GM10248 (cell line): ENCODE data around the gene PLCD1.

Experiments used
- CTCF ChIA-PET: fragments of 300-600 bp; sonication (Branson Sonifier 250); formaldehyde crosslinking; extraction: SDS; loops from one replicate; lab custom pipeline; 2021; ENCODE audit warnings: antibody characterized with exemption; lab: Yijun Ruan, JAX
- POLR2A ChIA-PET: fragments of 350-650 bp; sonication (Branson Sonifier 250); formaldehyde crosslinking; extraction: SDS; loops from one replicate; lab custom pipeline; 2020; ENCODE audit warnings: antibody characterized with exemption; lab: Yijun Ruan, JAX
- DNase-seq: peaks from one replicate; pipeline ENCODE4 v3.0.0; 2012; ENCODE audit errors: extremely low spot score
- TF ChIP-seq, protein P1 (sequence below): IDR thresholded peaks from 2 replicates; pipeline ENCODE4 v1.5.1; 2012; ENCODE audit warnings: mild to moderate bottlenecking, low read depth; ENCODE audit errors: extremely low read depth, missing control alignments, control extremely low read depth

PLCD1 gene

DNA sequence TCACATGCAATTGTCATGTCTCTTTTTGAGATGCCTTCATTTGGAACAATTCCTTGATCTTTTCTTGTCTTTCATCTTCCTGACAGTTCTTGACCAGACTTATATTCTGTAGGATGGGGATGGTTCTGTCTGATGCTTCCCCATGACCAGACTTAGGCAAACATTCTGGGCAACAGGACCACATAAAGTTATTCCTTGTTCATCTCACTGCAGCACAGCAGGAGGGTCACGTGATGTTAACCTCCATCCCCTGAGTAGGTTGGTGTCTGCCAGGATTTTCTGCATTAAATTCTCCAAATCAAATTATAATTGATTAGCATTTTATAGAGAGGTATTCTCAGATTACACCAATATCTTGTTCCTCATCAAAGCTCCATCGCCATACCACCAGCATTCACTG, 17.4 kb upstream of the PLCD1 start:
- POLR2A ChIA-PET, result no interaction called here
- TF ChIP-seq, protein P1, sequence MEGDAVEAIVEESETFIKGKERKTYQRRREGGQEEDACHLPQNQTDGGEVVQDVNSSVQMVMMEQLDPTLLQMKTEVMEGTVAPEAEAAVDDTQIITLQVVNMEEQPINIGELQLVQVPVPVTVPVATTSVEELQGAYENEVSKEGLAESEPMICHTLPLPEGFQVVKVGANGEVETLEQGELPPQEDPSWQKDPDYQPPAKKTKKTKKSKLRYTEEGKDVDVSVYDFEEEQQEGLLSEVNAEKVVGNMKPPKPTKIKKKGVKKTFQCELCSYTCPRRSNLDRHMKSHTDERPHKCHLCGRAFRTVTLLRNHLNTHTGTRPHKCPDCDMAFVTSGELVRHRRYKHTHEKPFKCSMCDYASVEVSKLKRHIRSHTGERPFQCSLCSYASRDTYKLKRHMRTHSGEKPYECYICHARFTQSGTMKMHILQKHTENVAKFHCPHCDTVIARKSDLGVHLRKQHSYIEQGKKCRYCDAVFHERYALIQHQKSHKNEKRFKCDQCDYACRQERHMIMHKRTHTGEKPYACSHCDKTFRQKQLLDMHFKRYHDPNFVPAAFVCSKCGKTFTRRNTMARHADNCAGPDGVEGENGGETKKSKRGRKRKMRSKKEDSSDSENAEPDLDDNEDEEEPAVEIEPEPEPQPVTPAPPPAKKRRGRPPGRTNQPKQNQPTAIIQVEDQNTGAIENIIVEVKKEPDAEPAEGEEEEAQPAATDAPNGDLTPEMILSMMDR, result no peak
- CTCF ChIA-PET, result no interaction called here
- no peak for DNase-seq

DNA sequence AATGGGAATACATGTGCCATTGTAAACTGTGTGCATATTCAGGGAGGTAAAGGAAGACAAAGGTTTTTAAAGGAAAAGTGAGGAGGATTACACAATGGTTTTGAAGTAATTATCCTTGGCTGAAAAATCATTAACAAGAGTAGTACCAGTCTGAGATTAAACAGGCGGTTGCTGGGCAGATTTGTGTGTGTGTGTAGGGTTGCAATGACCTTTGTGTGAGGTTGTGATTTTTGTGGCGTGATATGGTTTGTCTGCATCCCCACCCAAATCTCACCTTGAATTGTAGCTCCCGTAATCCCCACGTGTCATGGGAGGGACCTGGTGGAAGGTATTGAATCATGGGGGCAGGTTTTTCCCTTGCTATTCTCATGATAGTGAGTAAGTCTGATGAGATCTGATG, 16.6 kb upstream of the PLCD1 start:
- POLR2A ChIA-PET, result no interaction called here
- no peak for DNase-seq
- CTCF ChIA-PET, result no interaction called here
- TF ChIP-seq, protein P1, result no peak

DNA sequence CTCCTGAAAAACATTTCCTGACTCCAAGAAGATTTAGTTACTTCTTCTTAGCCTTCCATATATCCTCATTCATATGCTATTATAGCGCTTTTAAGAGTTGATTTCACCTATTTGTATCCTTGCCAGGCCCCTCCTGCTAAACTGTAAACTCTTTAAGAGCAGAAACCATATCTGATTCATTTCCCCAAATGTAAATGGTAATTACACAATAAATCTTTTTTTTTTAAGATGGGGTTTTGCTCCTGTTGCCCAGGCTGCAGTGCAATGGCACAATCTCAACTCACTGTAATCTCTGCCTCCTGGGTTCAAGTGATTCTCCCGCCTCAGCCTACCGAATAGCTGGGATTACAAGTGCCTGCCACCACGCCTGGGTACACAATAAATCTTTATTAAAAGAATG, 14.0 kb upstream of the PLCD1 start:
- POLR2A ChIA-PET, result no interaction called here
- CTCF ChIA-PET, result interaction anchor here (1.4 kb wide), 1 partner anchor 64 kb away, joined by 5 read pairs; no protein-coding TSS in a partner anchor
- TF ChIP-seq, protein P1, result no peak
- DNase-seq, result no peak

DNA sequence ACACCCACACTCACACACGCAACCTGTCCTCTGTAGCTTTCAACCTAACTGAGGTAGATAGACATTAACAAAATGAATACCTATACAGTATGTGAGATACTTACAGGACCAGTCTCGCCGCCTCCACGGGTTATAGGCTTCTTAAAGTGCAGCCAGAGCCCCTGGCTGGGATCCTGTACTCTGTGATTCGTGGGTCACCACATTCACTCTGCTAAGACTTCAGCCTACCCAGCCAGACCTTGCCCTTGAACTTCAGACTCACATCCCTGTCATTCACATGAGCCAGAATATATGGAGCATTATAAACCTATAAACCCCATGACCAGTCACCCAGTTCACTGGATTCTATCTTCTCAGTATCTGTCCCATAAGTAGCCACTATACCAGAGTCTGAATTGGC, 11.0 kb upstream of the PLCD1 start:
- no peak for DNase-seq
- POLR2A ChIA-PET, result no interaction called here
- TF ChIP-seq, protein P1, result no peak
- CTCF ChIA-PET, result interaction anchor here (1.0 to 2.4 kb wide), 4 partner anchors 10 to 66 kb away, joined by 3 to 11 read pairs (median 4); no protein-coding TSS in a partner anchor

DNA sequence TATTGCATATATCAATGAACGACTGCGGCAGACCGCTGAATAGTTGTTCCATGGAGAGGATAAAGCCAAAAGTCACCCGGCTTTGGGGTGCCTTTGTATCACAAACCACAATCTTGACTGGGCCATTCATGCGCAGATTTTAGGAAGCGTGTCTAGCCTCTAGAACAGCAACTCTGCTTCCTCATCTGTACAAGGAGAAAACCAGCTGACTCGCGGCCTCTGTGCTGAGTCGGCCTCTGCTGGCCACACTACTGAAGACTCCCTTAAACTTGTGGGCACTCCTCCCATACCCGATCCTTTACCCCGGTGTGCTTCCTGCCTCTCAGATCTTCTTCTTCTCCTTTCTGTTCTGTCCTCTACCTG, 10.4 kb upstream of the PLCD1 start:
- TF ChIP-seq, protein P1, result peak; percentile 45
- CTCF ChIA-PET, result interaction anchor here (1.0 to 2.4 kb wide), 3 partner anchors 22 to 66 kb away, joined by 4 to 11 read pairs (median 5); no protein-coding TSS in a partner anchor
- POLR2A ChIA-PET, result no interaction called here
- peak; percentile 56 for DNase-seq

DNA sequence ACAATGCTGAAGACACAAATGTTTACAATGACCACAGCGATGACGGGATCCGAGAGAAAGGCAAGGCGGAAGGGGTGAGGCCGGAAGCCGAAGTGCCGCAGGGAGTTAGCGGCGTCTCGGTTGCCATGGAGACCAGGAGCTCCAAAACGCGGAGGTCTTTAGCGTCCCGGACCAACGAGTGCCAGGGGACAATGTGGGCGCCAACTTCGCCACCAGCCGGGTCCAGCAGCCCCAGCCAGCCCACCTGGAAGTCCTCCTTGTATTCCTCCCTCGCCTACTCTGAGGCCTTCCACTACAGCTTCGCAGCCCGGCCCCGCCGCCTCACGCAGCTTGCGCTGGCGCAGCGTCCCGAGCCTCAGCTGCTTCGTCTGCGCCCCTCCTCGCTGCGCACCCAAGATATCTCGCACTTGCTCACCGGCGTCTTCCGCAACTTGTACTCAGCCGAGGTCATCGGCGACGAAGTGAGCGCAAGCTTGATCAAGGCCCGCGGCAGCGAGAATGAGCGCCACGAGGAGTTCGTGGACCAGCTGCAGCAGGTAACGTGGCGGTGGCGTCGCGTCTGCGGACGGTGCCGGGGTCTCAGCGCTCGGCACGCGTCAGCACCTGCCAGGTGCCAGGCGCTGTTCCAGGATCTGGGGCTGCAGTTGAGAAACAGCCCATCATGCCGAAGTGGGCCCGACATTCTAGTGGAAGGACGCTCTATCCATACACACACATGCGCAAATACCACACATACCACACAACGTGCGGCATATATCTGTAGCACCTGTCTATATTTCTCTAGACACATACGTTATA, 9.9 kb upstream of the PLCD1 start, which contains the start of gene DLEC1:
Gene DLEC1, plus strand, starts transcription at position 108 of the 798 bp plus-strand sequence. Its CDS starts 18 bp downstream, at position 126.
- CTCF ChIA-PET, result interaction anchor here (1.0 to 2.4 kb wide), 4 partner anchors 23 to 441 kb away, joined by 3 to 11 read pairs (median 4); no protein-coding TSS in a partner anchor
- TF ChIP-seq, protein P1, result no peak
- POLR2A ChIA-PET, result interaction anchor here (0.6 kb wide), 1 partner anchor 11 kb away, joined by 3 read pairs; no protein-coding TSS in a partner anchor
- DNase-seq, result peak; percentile 85
